ENCODE results near the gene PDLIM5. TPM values are rescaled to one million over a fixed set of nuclear protein-coding genes. Genes with fewer than 3 reads are reported as not detected.
"Not testable (repeated sequence)": the region's sequence is repeated elsewhere in the genome, so short reads cannot be mapped to it uniquely, and the experiment has no call there.

PDLIM5 gene
- polyA plus RNA-seq, 1 donor: 52.2 TPM

DNA sequence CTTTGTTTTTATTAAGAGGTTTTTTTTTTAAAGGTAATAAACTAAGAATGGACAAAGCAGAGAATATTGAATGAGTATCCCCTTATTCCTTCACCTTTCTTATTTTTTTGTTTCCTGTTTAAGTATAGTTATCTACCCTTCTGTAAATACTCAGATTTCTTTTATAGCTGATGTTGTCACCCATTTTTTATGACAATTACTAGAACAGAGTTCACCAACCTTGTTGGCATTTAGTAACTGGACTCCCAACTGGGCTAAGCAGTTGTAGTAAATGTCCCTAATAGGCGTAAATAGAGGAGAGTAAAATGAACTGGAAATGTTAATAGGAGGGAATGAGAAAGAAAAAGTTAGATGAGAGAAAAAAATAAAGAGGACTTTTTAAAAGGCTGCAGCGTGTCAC is 9.8 kb downstream of the PDLIM5 start:
- no peak for DNase-seq

DNA sequence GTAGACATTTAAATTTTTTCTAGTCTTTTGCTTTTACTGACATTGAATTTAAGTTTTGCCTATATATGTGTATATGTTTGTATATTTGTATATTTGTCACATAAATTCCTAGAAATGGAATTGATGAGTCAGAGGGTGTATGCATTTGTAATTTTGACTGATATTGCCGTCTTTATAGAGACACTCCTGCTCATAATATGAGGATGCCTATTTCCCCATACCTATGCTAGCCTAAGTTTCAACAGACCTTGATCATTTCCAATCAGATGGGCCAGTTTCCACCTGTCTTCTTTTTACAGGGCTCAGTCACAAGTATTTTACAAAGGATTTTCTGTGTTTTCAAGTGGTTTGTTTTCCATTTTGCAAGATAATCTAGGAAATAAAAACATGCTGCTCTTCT is 10.8 kb downstream of the PDLIM5 start:
- no peak for DNase-seq

DNA sequence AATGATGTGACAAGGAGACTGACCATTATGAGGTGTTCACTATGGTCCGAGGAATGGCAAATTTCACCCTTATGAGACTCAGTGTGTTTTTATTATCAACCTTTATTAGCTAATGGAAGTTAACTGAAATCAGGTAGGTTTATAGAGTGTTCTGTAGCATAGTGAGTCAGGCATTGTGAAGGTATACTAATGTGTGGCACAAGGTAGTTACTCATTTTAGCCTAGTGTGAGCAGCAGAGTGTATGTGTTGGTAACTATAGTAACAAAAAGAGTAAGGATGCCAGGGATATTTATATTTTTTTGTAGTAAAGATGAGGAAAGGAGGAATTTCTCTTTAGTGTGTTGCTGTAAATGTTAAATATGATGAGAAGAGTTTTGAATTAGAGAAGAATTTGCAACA is 12.0 kb downstream of the PDLIM5 start:
- DNase-seq: no peak

DNA sequence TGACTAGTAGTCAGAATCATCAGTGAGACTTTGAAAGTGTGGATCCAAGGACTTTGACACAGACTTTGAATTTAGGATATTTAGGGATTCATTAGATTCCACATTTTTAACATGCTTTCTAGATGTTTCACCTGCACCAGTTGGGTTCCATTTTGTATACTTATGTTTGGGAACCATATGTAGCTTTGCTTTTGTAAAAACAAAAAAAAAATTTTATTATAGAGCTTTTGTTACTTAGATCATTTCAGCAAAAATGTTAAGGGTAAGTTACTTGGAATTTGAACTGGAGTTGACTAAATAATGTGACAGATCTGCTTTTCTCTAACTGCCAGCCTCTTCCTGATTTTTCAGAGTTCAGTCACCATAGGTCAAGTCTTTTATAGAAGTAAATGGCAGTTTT is 14.6 kb downstream of the PDLIM5 start:
- no peak for DNase-seq

DNA sequence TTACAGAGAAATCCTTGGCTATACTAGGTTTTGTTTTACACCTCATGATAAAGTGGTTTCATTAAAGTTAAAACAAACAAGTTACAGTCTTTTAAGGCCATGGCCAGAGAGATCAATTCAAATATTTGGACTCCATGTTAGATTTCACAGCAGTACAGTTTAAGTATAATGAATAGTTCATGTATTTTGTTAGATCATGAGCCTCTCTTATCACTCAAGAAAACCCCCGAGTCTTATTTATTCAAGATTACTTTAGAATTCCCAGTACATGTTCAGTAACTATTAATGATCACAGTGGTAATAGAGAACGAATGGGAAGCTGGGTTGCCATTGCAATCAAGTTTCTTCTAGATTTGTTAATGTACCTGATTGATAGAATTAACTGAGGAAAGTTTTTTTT is 15.2 kb downstream of the PDLIM5 start:
- DNase-seq: no peak

DNA sequence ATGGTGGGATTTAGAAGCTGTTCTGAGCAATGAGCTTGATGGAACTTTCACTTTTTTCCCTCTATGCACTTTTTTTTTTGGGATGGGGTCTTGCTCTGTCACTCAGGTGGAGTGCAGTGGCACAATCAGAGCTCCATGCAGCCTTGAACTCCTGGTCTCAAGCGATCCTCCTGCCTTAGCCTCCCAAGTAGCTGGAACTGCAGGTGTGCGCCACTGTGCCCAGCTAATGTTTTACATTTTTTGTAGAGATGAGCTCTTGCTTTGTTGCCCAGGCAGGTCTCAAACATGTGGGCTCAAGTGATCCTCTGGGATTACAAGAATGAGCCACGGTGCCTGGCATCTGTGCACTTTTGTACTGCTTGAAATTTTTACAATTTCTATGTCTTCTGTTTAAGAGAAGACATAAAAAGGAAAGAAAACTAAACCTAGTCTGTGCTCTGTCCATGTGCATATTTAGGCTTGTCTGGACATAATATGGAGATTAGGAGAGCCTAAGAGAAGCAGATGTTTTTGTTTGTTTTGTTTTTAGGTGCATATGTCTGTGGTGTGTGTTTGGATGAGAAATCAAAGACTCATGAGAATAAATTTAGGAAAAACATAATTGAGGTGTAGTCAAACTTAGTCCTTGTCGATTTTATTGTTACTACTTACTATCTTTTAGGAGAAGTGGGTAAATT is 16.5 kb downstream of the PDLIM5 start:
- no peak for DNase-seq

DNA sequence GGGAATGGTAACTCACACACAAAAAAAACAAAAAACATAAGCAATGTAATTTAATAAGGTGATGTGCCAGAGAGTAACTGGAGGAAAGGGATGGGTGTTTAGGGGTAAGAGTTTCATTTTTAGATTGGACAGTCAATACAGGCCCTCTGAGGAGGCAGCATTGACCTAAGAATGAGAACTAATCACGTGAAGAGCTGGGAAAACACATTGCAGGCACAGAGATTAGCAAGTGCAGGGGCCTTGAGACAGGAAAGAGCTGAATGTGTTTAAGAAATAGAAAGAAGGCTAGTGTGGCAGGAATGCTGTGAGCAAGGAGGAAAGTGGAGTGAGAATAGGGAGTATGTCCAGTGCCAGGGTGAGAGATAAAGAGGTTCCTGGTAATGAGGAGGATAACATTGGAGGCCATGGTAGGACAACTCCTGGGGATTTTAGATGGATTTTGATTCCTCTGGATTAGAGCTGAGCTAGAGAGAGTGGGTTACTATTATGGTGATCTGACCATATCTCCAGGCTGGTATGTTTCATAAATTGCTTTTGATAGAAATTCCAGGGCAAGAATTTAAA is 17.6 kb downstream of the PDLIM5 start:
- no peak for DNase-seq

DNA sequence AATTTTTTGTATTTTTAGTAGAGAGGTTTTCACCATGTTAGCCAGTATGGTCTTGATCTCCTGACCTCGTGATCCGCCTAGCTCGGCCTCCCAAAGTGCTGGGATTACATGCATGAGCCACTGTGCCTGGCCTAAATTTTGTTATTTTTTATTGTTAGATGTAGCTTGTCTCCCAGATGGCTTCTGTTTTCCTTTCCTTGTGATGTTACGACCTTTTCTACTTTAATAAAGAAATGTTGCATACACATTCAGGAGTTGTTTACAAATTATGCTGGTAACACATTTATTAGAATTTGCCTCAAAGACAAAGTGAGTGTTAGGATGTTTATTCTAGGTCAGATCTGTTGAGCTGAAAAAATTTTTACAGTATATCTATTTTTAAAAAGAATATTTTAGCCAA is 18.4 kb downstream of the PDLIM5 start:
- no peak for DNase-seq

DNA sequence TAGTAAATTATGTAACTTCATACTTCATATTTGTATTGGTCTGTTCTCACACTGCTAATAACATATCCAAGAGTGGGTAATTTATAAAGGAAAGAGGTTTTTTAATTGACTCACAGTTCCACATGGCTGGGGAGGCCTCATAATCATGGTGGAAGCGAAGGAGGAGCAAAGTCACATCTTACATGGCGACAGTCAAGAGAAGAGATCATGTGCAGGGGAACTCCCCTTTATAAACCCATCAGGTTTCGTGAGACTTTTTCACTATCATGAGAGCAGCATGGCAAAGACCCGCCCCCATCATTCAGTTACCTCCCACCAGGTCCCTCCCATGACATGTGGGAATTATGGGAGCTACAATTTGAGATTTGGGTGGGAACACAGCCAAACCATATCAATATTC is 19.0 kb downstream of the PDLIM5 start:
- DNase-seq: not testable (repeated sequence)

DNA sequence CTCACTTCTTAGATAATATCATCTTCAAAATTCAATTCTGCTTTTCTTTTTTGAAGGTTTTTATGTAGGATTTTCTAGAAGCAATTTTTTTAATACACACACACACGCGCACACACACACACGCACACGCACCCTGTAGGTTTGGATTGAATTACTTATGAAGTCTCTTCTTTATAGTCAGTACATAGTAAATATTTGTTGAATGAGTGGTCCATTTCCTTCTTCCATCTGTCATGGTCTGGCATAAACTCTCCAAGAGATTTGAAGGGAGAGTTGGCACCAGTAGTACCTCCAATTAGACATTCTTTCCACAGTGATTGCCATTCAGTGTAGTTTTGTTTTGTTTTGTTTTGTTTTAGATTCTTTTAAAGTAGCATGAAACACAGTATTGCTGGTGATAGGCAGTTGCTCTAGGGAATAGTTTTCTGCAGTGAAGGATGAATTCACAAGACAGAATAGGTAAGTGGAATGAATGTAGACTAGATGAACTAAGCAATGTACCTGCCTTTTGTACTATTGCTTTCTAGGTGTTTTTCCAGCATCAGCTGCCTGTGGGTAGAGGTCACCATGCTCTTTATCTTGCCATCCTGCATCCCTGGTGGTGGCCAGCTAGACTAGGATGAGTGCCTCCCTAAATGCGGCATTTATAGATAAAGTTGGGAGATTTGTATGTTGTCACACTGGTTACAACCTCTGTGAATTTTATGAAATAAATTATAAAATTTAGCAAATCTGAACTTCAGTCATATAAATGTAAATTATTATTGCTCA is 20.5 kb downstream of the PDLIM5 start:
- no peak for DNase-seq

DNA sequence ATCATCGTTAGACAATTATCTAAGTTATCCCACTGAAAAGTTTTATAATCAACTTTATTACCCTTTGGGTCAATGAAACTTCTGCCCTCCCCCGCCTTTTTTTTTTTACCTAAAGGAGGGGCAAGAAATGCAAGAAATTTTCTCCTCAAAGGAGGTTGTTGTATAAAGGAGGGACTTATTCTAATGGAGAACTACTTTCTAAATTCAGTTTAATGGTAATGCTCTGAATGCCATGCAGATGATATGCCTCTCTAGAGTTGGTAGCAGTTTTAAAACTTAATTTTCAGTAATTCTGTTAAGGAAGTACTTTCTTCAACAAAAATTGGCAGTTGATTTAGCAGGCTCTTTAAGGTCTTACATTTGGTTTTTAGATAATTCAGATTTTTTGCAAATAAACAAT is 23.3 kb downstream of the PDLIM5 start:
- DNase-seq: no peak

DNA sequence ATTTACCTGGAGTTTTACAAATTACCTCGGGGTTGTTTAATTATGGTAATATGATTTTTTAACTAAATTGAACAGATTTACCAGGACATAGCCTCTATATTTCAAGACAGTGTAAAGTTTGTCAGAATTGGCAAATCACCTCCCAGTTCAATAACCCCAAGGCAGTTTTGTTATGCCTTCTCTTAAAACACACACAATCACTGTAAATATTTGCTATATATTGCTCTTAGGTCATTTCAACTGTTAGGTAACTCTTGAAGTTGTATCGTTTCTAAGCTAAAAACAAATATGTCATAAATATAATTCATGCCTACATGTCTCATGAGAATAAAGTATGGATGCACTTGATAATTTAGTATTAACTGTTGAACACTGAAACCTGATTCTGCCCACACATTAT is 24.1 kb downstream of the PDLIM5 start:
- no peak for DNase-seq

DNA sequence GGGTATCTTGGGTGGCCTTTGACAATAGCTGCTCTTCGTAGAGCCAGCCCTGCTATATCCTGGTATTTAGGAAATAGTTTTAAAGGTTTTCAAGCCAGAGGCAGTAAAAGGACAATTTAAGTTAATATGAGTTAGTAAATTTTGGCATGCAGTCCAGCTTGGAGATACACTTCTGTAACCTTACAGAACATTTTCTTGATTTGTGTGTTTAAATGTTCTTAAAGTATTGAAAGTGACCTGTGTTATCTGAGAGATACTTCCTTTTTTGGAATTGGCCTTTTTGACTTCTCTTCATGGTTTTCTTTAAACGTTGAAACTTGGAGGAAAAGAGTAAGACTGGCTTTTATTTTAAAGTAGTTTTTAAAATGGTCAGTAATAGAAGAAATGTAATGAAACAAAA is 25.5 kb downstream of the PDLIM5 start:
- DNase-seq: no peak

DNA sequence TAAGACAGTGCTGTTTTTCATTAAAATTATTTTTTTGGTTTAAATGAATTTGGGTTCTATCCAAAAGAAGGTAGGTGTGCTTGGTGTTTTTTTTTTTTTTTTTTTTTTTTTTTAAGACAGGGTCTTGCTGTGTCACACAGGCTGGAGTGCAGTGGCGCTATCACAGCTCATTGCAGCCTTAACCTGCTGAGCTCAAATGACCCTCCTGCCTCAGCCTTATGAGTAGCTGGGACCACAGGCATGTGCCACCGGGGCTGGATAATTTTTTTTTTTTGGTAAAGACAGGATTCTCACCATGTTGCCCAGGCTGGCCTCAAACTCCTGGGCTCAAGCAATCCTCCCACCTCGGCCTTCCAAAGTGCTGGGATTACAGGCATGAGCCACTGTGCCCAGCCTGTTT is 27.1 kb downstream of the PDLIM5 start:
- not testable (repeated sequence) for DNase-seq

DNA sequence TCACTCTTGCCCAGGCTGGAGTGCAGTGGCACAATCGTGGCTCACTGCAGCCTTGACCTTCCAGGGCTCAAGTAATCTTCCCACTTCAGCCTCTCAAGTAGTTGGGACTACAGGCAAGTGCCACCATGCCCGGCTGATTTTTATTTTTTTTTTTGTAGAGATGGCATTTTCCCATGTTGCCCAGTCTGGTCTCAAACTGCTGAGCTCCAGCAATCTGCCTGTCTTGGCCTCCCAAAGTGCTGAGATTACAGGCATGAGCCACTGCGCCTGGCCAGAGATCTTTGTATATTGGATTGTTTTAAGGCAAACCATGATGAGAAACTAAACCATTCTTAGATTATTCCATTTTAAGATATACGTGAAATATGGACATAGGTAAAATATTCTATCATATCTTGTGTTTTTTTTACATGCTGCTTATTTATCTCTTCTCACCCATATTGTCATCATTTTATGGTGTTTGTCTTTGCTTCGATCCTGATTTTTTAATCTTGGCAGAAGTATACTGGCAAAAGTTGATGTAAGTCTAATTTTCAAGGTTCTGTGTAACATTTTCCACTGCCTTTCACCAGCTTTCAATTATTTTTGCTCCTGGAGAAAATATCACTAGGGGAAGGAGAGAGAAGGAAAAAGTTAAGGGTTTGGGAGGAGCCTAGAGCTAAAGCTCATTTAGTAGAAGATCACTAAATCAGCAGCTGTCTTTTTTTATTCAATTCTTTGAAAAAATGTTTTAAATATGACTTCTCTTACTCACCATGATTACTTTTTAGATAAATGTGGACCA is 27.8 kb downstream of the PDLIM5 start:
- DNase-seq: no peak

DNA sequence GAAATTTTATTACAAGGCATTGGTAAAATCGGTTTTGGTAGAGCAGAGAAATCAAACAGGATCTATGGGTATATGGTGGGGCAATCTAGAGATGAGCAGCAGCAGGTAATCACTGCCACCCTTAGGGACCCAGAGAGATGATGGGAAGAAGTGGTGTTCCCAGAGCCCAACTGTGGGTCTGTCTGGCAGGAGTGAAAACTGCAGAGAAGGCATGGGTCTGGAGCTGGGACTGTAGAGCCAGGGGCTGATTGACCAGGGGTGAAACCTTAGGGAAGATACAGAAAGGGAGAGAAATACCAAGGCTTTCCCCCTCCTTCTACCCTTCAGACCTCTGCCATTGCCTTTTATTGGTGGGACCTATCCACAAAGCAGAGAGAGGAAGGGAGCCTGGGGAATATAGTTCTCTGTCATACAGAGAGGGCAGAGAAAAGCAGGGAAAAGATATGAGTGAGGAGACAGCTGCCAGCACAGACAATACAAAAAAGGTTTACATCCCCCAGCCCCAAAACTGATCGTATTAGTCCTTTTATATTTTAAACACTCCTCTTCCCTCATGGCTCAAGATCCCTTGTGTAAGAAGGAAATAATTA is 28.7 kb downstream of the PDLIM5 start:
- no peak for DNase-seq

DNA sequence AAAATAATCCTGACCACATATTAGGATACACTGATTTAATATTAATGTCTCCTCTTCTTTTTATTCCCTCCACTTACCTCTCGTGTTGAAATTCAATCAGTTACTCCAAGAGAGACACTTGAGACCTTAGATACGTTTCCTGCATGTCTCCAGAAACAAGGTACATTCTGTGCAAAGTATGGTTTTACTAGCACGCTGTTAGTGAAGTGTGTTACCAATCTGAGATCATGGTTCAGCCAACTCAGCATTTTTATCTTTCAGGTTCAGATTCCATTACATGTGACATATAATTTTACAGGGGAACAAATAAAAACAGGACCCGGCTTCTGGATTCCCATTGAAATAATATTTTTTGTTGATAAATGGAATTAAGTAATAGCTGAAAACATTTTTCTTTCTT is 32.2 kb downstream of the PDLIM5 start:
- no peak for DNase-seq

DNA sequence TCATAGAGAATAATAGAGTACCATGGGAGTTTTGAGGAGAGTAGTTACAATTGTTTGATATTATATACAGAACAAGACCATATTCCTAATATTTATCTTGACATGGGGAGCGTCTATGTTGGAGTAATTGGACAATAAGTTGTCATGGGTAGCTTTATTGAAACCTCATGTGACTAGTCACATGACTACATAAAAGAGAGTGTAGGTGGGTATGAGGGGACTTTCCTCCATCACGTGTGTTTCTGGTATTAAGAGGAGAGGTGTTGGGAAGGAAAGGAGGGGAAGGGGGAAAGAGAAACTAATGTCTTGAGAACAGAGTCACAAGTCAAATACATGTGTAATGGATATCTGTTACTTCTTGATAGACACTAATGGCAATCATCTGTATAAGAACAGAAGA is 33.1 kb downstream of the PDLIM5 start:
- DNase-seq: no peak

DNA sequence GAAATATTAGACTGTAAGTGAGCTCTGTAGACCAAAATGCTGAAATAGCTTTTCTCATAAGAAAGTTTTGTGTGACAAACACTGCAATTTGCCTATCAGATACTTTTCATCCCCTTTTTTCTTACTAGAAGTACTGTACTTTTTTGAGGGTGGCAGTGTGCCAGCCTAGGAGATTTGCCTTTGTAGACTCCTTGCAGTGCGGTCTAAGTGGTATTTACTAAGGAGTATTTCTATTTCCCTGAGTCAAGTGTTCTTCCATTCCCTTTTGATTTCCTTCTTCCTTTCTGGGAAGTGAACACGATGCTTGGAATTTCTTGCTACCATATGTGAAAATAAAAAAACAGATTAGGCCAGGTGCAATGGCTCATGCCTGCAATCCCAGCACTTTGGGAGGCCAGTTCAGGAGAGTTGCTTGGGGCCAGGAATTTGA is 34.6 kb downstream of the PDLIM5 start:
- no peak for DNase-seq

DNA sequence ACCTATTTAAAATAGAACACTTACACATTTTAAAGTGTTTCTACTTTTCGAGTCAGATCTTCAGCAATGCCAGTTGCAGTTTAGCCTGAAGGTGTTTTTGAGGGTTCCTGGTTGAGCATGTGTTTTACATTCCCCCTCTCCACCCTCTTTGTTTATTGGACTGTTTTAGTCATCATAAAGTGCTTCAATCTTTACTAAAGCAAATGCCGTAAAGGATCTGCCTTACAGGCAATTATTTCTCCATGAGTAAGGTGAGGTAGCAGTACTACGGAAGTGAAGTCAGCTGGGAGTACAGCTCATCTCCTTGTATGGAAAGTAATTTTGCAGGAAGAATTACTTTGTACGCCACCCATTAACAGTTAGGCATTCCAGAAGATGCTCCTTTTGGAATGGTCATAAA is 36.9 kb downstream of the PDLIM5 start:
- DNase-seq: no peak

DNA sequence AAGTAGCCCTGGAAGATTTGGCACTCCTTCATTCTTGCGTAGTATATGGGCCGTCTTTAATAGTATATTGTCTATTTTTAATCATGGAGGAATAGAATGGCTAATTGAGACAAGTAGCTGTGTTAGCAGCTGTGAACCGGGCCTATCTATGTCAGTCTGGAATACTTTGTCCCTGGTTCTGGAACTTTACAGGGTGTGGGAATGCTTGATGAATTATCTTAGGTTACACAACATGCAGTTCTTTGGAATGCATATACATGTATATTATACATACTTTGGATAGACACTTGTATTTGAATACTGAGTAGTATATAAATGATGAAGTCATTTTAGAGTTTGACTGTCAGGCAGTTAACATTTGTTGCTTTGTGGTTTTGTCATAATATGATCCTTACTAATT is 37.4 kb downstream of the PDLIM5 start:
- DNase-seq: no peak

DNA sequence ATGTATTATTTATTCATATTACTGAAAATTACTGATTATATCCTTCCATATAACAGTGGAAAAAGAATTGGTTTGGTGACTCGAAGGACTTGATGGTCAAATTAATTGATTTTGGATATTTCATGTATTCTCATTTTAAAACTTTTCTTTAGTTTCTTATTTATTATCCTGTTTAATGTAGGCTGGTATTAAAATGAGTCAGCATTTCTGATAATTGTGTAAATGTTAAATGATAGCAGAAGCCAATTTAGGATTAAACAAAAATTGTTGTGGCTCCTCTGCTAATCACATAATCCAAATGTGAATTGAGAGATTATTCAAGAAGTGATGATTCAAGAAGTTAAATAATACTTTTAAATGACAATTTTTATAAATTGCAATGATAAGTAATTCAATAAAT is 38.7 kb downstream of the PDLIM5 start:
- no peak for DNase-seq

DNA sequence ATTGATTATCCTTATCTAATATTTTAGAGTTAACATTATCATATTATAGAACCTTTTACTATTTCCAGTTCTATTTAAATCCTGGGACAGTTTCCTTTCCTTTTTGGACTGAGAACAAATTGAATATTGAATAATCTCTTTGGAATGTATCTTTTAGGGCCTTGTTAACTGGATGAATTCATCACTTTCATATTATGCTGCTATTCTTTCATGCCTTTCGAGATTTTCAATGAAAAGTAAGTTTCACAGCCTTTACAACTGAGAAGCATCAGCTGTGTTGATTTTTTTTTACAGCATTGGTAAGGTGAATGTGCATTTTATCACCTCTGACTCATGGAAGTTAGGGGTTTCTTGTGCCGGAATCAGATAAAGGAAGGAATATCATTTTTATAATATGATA is 39.6 kb downstream of the PDLIM5 start:
- DNase-seq: no peak

Measured in left kidney (tissue), 2 donors.